IPS-18c (cell line): Measurements from ENCODE around the gene PALM.
"Not testable (repeated sequence)": the region's sequence is repeated elsewhere in the genome, so short reads cannot be mapped to it uniquely, and the experiment has no call there.

Source experiments
- H3K4me3 ChIP-seq: 2 replicates; pipeline ENCODE4 v1.7.0; 2013; ENCODE audit warnings: low read depth, mild to moderate bottlenecking, low read length, moderate library complexity; ENCODE audit not compliant: insufficient read depth
- H3K9me3 ChIP-seq: one replicate; pipeline ENCODE4 v1.6.1; 2013; ENCODE audit warnings: mild to moderate bottlenecking, low read length, moderate library complexity; ENCODE audit not compliant: control insufficient read depth, insufficient read depth

PALM gene

DNA sequence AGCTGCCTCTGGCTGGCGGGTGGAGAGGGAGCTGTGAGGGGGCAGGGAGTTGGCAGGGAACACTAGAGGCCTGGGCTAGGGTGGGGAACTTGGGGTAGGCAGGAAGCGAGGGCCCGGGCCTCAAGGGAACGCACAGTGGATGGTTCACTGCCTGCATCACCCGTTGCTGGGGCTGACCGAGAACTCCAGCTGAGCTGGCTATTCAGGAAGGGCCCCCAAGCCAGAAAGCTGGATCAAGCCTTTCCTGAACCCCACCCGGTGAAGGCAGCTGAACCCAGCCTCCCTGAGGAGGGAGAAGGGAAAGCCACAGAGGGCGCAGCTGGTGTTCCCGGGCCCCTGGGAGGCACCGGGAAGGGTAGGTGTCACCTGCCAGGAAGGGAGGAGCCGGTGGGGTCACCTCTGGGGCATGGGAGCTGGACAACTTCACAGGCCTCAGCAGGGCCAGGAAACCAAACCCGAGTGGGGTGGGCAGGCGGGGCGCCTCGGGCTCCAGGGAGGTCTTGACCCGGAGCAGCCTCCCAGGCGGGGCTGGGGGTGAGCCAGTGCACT, 13.9 kb downstream of the PALM start:
- Histone ChIP-seq H3K9me3 (peaks cover 2% of the 10 kb centered on the region), H3K4me3 (no peak overlapping the region)

DNA sequence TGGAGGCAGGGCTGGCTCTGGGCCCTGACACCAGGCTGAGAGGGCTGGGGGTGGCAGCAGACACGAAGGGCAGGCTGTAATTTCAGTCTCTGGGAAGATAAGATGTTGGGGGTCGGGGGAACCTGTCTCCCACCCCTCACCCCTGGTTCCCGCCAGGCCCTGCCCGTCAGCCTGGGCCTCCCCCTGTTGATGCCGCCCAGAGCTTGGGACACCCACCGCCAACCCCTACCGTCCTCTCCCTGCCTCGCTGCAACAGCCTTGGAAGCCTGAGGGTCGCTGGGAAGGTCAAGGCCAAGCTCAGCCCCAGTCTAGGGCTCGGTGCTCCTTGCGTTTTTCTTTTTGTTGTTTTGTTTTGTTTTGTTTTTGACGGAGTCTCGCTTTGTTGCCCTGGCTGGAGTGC, 14.5 kb downstream of the PALM start:
- Histone ChIP-seq H3K9me3 (peaks cover 2% of the 10 kb centered on the region), H3K4me3 (no peak overlapping the region)

DNA sequence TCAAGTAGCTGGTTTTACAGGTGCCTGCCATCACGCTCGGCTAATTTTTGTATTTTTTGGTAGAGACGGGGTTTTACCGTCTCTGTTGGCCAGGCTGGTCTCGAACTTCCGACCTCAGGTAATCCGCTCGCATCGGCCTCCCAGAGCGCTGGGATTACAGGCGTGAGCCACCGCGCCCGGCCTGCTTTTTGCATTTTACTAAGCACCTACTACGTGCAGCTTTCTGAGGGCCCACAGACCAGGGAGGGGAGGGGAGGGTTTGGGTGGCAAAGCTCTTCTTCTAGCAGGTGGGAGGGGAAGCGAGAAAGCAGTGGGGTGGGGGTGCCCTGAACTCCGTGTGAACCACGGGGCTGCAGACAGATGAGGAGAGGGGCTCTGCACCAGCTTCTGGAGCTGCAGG, 15.0 kb downstream of the PALM start:
- H3K4me3 ChIP-seq = no peak overlapping the region
- H3K9me3 ChIP-seq = peaks cover 2% of the 10 kb centered on the region

DNA sequence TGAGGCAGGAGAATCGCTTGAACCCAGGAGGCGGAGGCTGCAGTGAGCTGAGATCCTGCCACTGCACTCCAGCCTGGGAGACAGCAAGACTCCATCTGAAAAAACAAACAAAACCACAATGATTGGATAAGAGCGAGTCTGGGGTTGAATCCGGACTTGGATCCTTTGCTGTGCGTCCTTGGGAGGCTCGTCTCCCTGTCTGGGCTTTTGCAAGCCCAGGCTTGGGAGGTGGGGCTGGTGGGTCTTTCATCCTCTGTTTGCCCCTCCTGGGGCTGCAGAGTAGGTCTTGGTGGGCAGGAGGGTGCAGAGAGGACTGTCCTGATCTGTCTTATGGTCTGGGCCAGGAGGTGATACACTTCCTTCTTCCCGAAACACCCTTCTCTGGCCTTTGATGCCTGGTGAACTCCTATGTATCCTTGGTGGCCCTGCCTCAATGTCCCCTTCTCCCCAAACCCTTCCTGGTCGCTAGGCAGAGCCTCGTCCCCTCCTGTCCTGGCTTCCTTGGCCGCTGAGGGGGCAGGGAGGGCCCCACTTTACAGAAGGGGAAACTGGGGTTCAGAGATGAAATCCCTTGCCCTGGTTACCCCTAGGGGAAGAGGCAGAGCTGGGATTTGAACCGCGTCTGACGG, 16.8 kb downstream of the PALM start:
- peaks cover 2% of the 10 kb centered on the region for H3K9me3 ChIP-seq
- H3K4me3 ChIP-seq = no peak overlapping the region

DNA sequence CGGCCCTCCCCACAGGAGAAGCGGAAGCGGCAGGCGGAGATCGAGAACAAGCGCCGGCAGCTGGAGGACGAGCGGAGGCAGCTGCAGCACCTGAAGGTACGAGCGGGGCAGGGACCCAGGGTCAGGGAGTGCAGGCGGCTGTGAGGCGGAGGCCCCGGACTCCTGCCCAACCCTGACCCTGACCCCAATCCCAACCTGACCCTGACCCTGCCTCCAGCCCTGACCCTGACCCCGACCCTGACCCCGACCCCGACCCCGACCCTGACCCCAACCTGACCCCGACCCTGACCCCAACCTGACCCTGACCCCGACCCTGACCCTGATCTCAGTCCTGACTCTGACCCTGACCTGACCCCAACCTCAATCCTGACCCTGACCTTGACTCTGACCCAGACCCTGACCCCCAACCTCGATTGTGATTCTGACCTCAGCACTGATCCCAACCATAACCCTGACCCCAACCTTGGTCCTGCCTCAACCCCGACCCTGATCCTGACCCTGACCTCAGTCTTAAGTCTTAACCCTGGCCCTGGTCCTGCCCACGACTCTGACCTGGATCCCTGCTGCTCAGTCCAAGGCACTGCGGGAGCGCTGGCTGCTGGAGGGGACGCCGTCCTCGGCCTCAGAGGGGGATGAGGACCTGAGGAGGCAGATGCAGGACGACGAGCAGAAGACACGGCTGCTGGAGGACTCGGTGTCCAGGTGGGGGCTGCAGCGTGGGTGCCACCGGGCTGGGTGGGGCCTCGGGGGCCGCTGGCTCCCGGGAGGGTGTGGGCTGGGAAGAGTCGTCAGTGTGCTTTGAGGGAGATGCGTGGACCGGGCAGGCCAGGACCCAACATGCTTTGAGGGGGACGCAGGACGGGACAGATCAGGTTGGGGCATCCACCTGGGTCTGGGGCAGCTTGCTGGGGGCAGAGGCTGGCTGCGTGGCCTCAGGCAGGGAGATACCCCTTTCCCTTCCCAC, 18.5 kb downstream of the PALM start:
- Histone ChIP-seq H3K4me3 (no peak overlapping the region), H3K9me3 (peaks cover 2% of the 10 kb centered on the region)

DNA sequence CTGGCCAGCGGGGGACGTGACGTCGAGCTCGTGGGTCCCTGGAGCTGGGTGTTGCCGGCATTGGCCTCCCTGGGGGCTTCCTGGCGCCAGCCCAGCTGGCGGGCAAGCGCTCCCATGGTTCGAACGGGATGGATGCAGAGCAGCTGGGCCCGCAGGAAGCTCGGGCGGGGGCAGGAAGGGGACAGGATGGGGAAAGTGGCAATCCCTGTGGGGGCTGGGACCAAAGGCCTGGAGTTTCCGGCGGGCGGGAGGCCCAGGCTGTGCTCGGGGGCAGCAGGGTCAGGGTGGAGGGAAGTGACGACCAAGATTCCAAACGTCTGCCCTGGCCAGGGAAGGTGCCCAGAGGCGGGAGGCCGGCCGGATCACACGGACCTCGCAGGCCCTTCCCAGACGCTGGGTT, 19.3 kb downstream of the PALM start:
- Histone ChIP-seq H3K9me3 (peaks cover 2% of the 10 kb centered on the region), H3K4me3 (no peak overlapping the region)

DNA sequence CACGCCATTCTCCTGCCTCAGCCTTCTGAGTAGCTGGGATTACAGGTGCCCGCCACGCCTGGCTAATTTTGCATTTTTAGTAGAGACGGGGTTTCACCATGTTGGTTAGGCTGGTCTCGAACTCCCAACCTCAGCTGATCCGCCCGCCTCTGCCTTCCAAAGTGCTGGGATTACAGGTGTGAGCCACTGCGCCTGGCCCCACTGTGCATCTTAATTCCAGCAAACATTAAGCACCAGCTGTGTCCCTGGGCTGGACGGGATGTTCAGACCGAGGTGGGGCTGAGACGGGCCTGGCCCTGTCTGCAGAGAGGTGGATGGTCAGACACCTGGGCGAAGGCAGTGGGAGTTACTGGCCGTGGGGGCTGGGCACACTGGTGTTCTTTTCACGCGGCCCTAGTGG, 20.8 kb downstream of the PALM start:
- not testable (repeated sequence) for H3K4me3 ChIP-seq, H3K9me3 ChIP-seq

DNA sequence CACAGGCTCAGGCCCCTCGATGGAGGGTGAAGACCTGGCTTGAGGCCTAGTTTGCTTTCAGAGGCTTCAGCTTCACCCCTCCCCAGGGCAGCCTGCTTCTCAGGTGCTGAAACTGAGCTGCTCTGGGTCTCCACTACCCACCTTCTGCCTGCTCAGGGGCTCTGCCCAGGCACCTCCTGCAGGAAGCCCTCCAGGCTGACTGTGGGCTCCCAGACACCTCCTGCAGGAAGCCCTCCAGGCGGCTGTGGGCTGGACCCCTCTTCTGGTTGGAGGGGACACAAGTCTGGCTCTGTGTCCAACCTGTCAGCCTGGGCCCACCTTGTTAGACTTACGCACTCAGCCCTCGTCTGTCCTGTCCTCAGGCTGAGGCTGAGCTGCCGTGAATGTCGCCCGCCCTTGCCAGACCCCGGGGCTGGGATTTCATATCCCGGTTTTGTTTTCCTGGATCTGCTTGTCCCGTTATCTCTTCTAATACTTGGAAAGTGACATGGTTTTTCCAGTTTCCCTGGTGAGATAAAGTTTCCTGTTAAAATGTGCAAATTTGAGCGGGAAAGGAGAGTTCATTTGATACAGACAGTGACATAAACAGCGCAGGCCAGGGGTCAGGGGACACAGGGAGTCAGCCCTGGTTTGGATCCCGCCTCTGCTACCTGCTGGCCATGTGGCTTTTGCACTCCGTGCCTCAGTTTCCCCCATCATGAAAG, 21.4 kb downstream of the PALM start:
- Histone ChIP-seq H3K4me3 (no peak overlapping the region), H3K9me3 (peaks cover 2% of the 10 kb centered on the region)

DNA sequence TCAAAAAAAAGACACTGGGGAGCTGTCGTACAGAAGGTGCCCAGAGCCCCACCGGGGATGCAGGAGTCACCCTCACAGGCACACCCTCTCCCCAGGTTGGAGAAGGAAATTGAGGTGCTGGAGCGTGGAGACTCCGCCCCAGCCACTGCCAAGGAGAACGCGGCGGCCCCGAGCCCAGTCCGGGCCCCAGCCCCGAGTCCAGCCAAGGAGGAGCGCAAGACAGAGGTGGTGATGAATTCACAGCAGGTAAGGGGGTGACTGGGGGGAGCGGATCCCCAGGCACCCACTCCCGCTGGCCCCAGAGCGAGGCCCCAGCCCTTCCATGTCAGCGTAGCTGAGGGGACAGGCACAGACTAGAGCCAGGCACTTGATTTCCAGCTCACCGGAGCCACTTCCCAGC, 22.3 kb downstream of the PALM start:
- H3K4me3 ChIP-seq = no peak overlapping the region
- peaks cover 2% of the 10 kb centered on the region for H3K9me3 ChIP-seq

DNA sequence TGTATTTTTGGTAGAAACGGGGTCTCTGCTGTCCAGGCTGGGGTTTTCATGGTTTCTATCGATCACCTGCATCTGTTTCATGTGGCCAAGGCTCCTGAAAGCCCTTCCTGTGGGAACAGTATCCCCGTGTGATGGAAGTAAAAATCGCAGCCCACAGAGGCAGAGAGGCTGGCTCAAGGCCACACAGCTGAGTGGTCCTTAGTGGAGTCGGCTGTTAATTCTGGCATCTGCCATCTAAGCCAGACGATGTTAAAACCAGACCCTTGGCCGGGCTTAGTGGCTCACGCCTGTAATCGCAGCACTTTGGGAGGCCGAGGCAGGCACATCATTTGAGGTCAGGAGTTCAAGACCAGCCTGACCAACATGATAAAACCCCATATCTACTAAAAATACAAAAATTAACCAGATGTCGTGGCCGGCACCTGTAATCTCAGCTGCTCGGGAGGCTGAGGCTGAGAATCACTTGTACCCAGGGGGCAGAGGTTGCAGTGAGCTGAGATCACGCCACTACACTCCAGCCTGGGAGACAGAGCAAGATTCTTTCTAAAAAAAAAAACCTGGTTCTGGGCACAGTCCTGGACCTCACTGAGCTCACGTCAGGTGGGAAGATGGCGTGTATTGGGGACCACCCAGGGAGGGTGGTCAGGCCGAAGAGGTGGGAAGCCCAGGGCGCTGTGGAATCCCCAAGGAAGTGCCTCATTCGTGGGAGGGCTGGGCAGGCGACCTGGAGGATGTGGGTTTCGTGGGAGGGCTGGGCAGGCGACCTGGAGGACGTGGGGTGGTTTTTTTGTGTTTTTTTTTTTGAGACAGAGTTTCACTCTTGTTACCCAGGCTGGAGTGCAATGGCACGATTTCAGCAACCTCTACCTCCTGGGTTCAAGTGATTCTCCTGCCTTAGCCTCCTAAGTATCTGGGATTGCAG, 23.7 kb downstream of the PALM start:
- no peak overlapping the region for H3K4me3 ChIP-seq
- no peaks in the 10 kb centered on the region for H3K9me3 ChIP-seq

DNA sequence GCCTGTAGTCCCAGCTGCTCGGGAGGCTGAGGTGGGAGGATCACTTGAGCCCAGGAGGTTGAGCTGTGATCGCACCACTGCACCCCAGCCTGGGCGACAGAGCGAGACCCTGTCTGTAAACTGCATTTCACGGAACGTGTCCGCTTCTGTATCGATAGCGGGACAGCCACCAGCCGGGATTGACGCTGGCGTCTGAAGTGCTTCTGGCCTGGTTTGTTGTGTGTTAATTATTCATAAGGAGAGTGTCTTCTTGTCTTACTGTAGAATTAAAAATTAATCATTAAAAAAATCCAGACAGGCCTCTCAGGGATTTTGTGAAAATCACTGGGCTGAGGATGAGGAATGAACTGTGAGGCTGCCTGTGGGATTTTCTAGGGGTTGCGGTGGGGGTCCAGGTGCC, 26.0 kb downstream of the PALM start:
- H3K9me3 ChIP-seq = no peaks in the 10 kb centered on the region
- no peak overlapping the region for H3K4me3 ChIP-seq

DNA sequence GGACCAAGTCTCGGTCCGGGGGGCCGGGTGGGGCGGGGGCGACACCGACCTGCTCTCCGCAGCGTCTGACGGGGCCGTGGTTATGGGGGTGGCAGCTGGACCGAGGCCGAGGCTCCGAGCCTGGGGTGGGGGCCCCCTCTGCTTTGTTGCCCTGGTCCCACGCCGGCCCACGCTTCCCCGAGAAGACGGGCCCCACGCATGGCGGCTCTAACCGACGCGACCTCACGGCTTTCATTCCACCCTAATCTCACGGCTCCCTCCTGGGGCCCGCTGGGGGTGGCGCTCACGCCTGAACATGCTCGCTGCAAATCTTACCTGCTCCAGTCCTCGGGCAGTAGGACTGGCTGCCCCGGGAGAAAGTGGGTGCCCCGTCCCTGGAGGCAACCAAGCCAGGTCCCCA, 27.4 kb downstream of the PALM start:
- H3K4me3 ChIP-seq = no peak overlapping the region
- no peaks in the 10 kb centered on the region for H3K9me3 ChIP-seq

DNA sequence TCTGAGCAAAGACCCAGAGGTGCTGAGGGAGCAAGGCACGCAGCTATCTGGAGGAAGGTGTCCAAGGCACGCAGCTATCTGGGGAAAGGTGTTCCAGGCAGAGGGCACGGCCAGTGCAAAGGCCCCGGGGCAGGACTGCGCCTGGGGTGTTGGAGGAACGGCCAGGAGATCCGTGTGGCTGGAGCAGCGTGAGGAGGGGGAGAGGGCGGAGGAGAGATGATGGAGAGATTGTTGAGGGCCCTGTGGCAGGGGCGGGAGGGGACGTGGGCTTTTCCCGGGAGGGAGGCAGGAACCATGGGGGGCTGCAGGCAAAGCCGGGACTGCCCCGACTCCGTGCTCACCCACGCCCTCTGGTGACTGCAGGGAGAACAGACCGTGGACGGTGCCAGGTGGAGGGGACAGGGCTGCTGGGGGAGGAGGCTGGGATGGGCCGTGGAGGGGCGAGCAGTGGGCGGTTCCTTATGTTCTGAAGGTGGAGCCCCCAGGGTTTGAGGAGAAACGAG, 28.9 kb downstream of the PALM start:
- Histone ChIP-seq H3K9me3 (peaks cover 2% of the 10 kb centered on the region), H3K4me3 (no peak overlapping the region)

DNA sequence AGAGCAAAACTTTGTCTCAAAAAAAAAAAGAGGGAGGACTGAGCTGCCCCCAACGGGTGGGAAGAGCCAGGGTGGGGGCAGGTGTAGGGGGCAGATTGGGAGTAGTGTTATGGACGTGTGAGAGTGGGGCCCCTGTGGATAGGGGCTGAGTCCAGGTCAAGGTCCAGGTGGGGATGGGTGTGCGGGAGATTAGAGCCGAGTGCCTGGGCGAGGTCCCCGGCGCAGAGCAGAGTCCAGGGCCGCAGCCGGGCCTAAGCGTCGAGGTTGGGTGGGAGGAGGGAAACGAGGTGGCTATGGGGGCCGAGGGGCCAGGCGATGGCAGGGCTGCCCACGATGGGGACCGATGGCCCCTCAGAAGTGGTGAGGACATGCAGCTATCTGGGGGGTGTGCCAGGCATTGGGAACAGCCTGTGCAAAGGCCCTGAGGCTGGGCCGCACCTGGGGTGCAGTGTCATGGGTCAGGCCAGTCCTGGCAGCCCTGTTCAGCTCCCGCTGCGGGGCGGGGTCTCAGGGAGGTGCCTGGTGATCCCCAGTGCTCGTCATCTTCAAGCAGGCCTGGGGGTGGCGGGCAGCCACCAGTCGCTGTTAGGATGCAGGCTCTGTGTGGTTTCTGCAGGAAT, 29.9 kb downstream of the PALM start:
- H3K9me3 ChIP-seq = peaks cover 2% of the 10 kb centered on the region
- H3K4me3 ChIP-seq = no peak overlapping the region

DNA sequence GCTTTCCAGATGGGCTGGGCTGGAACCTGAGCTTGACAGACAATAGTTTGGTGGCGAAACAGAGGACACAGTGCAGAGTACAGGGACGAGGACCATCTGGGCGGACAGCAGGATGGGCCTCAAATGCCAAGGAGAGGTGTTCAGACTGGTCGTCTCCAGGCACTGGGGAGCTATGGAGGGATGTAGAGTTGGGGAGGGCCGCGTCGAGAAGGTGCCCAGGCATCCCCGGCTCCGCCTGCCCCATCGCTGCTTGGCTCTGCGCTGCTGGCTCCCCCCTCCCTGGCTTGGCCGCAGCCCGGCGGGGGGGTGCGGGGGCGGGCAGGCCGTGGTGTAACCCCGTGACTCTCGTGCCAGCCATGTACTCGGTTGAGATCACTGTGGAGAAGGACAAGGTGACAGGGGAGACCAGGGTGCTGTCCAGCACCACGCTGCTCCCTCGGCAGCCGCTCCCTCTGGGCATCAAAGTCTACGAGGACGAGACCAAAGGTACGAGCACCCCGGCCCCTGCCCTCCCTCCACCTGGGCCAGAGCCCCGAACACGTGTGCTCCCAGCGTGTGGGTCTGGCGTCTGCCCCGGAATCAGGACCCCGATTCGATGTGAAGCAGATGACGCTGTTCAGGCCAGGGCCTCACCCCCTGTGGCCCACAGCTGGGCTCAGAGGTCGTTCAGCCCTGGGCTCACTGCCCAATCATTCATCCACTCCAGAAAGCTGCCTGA, 31.4 kb downstream of the PALM start:
- no peak overlapping the region for H3K4me3 ChIP-seq
- peaks cover 6% of the 10 kb centered on the region for H3K9me3 ChIP-seq
